Measurements from ENCODE around the gene CHST13.

CHST13 gene

DNA sequence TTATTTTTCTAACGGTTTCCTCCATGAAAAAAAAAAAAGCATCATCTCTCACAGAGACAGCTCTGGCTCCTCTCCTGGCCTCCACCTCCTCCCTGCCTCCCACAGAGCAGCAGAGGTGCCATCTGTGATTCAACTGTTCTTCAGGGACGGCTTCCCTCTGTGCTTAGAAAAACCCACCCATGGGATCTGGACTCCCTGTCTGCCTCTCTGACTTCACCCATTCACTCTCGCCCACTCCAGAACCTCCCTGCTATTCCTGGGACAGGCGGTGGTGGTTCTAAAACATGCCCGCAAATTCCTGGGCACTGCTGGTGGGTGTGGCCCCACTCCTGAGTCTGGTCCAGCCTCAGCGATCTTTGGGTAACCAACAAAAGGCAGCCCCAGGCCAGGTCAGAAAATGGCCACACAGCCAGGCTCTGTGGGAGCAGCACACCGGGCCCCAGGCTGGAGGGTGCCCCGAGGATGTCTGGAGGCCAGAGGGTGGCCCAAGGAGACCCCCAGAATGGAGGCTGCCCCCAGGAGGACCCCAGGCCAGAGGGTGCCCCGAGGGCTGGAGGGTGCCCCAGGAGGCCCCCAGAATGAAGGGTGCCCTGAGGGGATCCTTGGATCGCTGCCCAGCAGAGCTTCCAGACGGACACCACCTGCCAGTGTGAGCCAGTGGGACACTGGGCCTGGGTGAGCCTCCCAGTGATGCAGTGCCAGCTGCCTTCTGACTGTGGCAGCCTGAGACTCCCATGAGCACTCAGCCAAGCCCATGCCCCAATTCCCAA, 2.6 kb upstream of the CHST13 start:
- TF ChIP-seq EGR2 (tag by site-specific recombination; IDR thresholded peaks at IDR 0.05; ENCODE audit: low read depth), result 0 out of 2 replicates have a peak, but pooled peaks have one; percentile 13
- TF ChIP-seq ZNF530 (tag by site-specific recombination; IDR thresholded peaks at IDR 0.05; ENCODE audit: low read depth), result no peak
- no peak overlapping the region for H3K27ac ChIP-seq (ENCODE audit: extremely low read depth, low read depth, low read length)
- no peak overlapping the region for H3K4me3 ChIP-seq (ENCODE audit: low read depth, low read length)
- no peaks in the 10 kb centered on the region for H3K9me3 ChIP-seq (ENCODE audit: control insufficient read depth, insufficient read depth, low read depth, low read length)
- ChIA-PET CTCF (interaction anchor here (0.6 to 1.3 kb wide), 4 partner anchors 30 to 424 kb away, joined by 3 to 5 read pairs (median 3); no protein-coding TSS in a partner anchor), POLR2A (no interaction called here)
- no peaks in the 10 kb centered on the region for H3K36me3 ChIP-seq (ENCODE audit: control insufficient read depth in 2 of 2, insufficient read depth in 1 of 2, low read length in 2 of 2)
- H3K4me1 ChIP-seq (ENCODE audit: control insufficient read depth, insufficient read depth, low read length), result no peaks in the 10 kb centered on the region

DNA sequence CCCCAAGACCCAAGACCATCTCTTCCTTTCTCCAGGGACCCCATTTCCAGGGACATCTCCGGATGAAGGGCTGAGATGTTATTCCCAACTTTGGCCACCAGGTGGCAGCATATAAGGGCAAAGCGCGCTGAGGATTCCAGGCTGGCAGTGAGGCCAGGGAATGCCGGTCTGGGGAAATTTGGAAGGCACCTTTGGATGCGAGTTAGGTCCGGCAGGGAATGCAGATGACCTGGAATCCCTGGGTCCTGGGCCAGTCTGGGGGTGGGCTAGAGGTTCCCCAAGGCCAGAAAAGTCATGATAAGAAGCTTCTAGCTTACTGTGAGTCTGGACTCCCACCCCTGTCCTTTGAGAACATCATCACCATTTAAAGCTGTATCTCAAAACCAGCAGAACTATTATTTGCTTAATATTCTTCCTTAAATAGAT, 1.6 kb upstream of the CHST13 start:
- H3K4me3 ChIP-seq (ENCODE audit: low read depth, low read length), result no peak overlapping the region
- H3K4me1 ChIP-seq (ENCODE audit: control insufficient read depth, insufficient read depth, low read length), result no peaks in the 10 kb centered on the region
- ChIA-PET POLR2A (no interaction called here), CTCF (interaction anchor here (0.6 to 1.6 kb wide), 9 partner anchors 10 to 1027 kb away, joined by 3 to 5 read pairs (median 3); no protein-coding TSS in a partner anchor)
- no peaks in the 10 kb centered on the region for H3K36me3 ChIP-seq (ENCODE audit: control insufficient read depth in 2 of 2, insufficient read depth in 1 of 2, low read length in 2 of 2)
- no peaks in the 10 kb centered on the region for H3K9me3 ChIP-seq (ENCODE audit: control insufficient read depth, insufficient read depth, low read depth, low read length)
- TF ChIP-seq, protein P1, sequence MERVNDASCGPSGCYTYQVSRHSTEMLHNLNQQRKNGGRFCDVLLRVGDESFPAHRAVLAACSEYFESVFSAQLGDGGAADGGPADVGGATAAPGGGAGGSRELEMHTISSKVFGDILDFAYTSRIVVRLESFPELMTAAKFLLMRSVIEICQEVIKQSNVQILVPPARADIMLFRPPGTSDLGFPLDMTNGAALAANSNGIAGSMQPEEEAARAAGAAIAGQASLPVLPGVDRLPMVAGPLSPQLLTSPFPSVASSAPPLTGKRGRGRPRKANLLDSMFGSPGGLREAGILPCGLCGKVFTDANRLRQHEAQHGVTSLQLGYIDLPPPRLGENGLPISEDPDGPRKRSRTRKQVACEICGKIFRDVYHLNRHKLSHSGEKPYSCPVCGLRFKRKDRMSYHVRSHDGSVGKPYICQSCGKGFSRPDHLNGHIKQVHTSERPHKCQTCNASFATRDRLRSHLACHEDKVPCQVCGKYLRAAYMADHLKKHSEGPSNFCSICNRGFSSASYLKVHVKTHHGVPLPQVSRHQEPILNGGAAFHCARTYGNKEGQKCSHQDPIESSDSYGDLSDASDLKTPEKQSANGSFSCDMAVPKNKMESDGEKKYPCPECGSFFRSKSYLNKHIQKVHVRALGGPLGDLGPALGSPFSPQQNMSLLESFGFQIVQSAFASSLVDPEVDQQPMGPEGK (tag by site-specific recombination; IDR thresholded peaks at IDR 0.05), result no peak
- TF ChIP-seq, protein P2, sequence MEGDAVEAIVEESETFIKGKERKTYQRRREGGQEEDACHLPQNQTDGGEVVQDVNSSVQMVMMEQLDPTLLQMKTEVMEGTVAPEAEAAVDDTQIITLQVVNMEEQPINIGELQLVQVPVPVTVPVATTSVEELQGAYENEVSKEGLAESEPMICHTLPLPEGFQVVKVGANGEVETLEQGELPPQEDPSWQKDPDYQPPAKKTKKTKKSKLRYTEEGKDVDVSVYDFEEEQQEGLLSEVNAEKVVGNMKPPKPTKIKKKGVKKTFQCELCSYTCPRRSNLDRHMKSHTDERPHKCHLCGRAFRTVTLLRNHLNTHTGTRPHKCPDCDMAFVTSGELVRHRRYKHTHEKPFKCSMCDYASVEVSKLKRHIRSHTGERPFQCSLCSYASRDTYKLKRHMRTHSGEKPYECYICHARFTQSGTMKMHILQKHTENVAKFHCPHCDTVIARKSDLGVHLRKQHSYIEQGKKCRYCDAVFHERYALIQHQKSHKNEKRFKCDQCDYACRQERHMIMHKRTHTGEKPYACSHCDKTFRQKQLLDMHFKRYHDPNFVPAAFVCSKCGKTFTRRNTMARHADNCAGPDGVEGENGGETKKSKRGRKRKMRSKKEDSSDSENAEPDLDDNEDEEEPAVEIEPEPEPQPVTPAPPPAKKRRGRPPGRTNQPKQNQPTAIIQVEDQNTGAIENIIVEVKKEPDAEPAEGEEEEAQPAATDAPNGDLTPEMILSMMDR (tag by site-specific recombination; IDR thresholded peaks at IDR 0.05), result peak; percentile 48; the same call in 1 of the 2 replicates
- TF ChIP-seq IKZF3 (tag by site-specific recombination; IDR thresholded peaks at IDR 0.05) (peak; percentile 54; the same call in 1 of the 2 replicates), ZNF654 (tag by site-specific recombination; IDR thresholded peaks at IDR 0.05; ENCODE audit: low read depth) (peak; percentile 44), ZNF335 (tag by site-specific recombination; conservative IDR thresholded peaks at IDR 0.05) (peak; percentile 32; the same call in 1 of the 2 replicates), KLF9 (tag by site-specific recombination; IDR thresholded peaks at IDR 0.05; ENCODE audit: low read depth) (no peak)
- H3K27ac ChIP-seq (ENCODE audit: extremely low read depth, low read depth, low read length), result no peak overlapping the region

DNA sequence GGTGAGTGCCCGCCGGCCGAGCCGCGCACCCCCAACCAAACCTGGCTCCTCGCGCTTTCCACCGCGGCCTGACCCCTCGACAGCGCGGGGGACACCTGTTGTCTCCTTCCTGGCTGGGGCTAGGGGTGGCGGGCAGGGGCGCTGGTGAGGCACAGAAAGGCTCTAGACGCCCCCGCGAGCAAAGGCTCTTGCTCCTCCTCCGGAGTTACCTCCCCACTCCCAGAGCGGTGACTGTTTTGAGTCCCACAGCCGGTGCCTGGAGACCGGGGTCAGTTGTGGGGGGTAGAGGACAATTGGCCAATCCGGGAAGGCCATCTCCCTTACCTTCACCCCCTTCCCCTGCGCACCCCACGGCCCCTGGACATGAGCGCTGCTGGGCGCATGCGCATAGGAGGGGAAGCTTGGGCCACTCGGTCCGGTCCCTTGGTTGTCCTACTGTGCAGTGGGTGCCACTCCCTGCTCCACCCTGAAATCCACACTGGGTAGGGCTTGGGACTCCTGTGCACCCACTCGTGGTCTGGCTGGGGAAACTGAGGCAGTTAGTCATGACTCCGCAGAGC, 554 bp downstream of the CHST13 start:
- no peaks in the 10 kb centered on the region for H3K9me3 ChIP-seq (ENCODE audit: control insufficient read depth, insufficient read depth, low read depth, low read length)
- ChIA-PET CTCF (interaction anchor here (0.7 kb wide), 1 partner anchor 850 kb away, joined by 3 read pairs; no protein-coding TSS in a partner anchor), POLR2A (no interaction called here)

More for the DNA sequence above, 554 bp downstream of the CHST13 start:
- peak overlapping the region; percentile 40 for H3K4me3 ChIP-seq (ENCODE audit: low read depth, low read length)
- H3K27ac ChIP-seq (ENCODE audit: extremely low read depth, low read depth, low read length), result no peak overlapping the region
- TF ChIP-seq, protein P3, sequence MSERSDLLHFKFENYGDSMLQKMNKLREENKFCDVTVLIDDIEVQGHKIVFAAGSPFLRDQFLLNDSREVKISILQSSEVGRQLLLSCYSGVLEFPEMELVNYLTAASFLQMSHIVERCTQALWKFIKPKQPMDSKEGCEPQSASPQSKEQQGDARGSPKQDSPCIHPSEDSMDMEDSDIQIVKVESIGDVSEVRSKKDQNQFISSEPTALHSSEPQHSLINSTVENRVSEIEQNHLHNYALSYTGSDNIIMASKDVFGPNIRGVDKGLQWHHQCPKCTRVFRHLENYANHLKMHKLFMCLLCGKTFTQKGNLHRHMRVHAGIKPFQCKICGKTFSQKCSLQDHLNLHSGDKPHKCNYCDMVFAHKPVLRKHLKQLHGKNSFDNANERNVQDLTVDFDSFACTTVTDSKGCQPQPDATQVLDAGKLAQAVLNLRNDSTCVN (tag by site-specific recombination; optimal IDR thresholded peaks at IDR 0.05), result peak; percentile 42
- no peak for TF ChIP-seq GLIS2 (tag by site-specific recombination; IDR thresholded peaks at IDR 0.05)
- TF ChIP-seq, protein P2 (tag by site-specific recombination; IDR thresholded peaks at IDR 0.05), result 0 out of 2 replicates have a peak, but pooled peaks have one; percentile 35
- TF ChIP-seq ZBTB8A (tag by site-specific recombination; IDR thresholded peaks at IDR 0.05), result peak; percentile 61; the same call in 1 of the 2 replicates
- no peak for TF ChIP-seq ZNF585B (tag by site-specific recombination; IDR thresholded peaks at IDR 0.05)
- peak; percentile 74 for TF ChIP-seq SCRT2 (tag by site-specific recombination; IDR thresholded peaks at IDR 0.05)
- TF ChIP-seq ZFHX2 (tag by site-specific recombination; conservative IDR thresholded peaks at IDR 0.05), result peak; percentile 23; the same call in 1 of the 2 replicates
- peak; percentile 35; the same call in 1 of the 2 replicates for TF ChIP-seq EGR2 (tag by site-specific recombination; IDR thresholded peaks at IDR 0.05; ENCODE audit: low read depth)
- H3K4me1 ChIP-seq (ENCODE audit: control insufficient read depth, insufficient read depth, low read length), result no peaks in the 10 kb centered on the region
- no peaks in the 10 kb centered on the region for H3K36me3 ChIP-seq (ENCODE audit: control insufficient read depth in 2 of 2, insufficient read depth in 1 of 2, low read length in 2 of 2)
